Liver (tissue), 9 donors: Measurements from ENCODE around the gene PRAMEF15. TPM values are rescaled to one million over a fixed set of nuclear protein-coding genes. Genes with fewer than 3 reads are reported as not detected.
A peak's percentile ranks its signal among the peaks of the same experiment; 100 is the strongest.
"Not testable (repeated sequence)": the region's sequence is repeated elsewhere in the genome, so short reads cannot be mapped to it uniquely, and the experiment has no call there.

ENCODE experiments used
- DNase-seq: peaks from one replicate; pipeline ENCODE4 v3.0.0-alpha.2; 2017; ENCODE audit warnings: low spot score
- H3K27ac ChIP-seq, 2 donors: one replicate each; pipeline ENCODE4 v1.7.0; 2013; ENCODE audit warnings: inconsistent platforms in 2 of 2, low read length in 2 of 2, control low read depth in 1 of 2, low read depth in 1 of 2, mild to moderate bottlenecking in 1 of 2
- H3K27me3 ChIP-seq, 4 donors: one replicate each; pipeline versions ENCODE4 v1.6.1 to v1.7.0; 2013; ENCODE audit warnings: low read length in 3 of 4, inconsistent platforms in 1 of 4, mild to moderate bottlenecking in 1 of 4, moderate library complexity in 1 of 4; ENCODE audit not compliant: control insufficient read depth in 4 of 4, insufficient read depth in 4 of 4
- H3K36me3 ChIP-seq, 4 donors: one replicate each; pipeline versions ENCODE4 v1.6.1 to v1.7.0; 2013; ENCODE audit warnings: low read length in 3 of 4, mild to moderate bottlenecking in 3 of 4, low read depth in 1 of 4, moderate library complexity in 1 of 4; ENCODE audit not compliant: control insufficient read depth in 4 of 4, insufficient read depth in 3 of 4
- H3K4me1 ChIP-seq, 4 donors: one replicate each; pipeline versions ENCODE4 v1.6.1 to v1.7.0; 2013; ENCODE audit warnings: low read length in 3 of 4, mild to moderate bottlenecking in 3 of 4, moderate library complexity in 1 of 4; ENCODE audit not compliant: control insufficient read depth in 4 of 4, insufficient read depth in 4 of 4
- H3K4me3 ChIP-seq, 3 donors: one replicate each; pipeline versions ENCODE4 v1.6.1 to v1.7.0; 2013; ENCODE audit warnings: low read length in 3 of 3, control low read depth in 1 of 3, low read depth in 1 of 3, mild to moderate bottlenecking in 1 of 3
- H3K9ac ChIP-seq, 2 donors: one replicate each; pipeline ENCODE4 v1.7.0; 2013; ENCODE audit warnings: low read length in 2 of 2, mild to moderate bottlenecking in 2 of 2, moderate library complexity in 2 of 2, control low read depth in 1 of 2, low read depth in 1 of 2
- H3K9me3 ChIP-seq, 4 donors: one replicate each; pipeline versions ENCODE4 v1.6.1 to v1.7.0; 2013; ENCODE audit warnings: low read length in 3 of 4; ENCODE audit not compliant: control insufficient read depth in 4 of 4
- RXRA ChIP-seq, 2 donors: IDR thresholded peaks; 2 replicates each; pipeline ENCODE4 v1.6.1; 2017 to 2018; ENCODE audit warnings: antibody characterized with exemption in 2 of 2, mild to moderate bottlenecking in 1 of 2
- WGBS: extraction: QIAGEN DNeasy Blood & Tissue Kit; methylation state at CpG from one replicate; pipeline ENCODE4 v1.1.7; 2013; 5-methylcytosine and 5-hydroxymethylcytosine counted together
- polyA plus RNA-seq, 2 donors: library from polyadenylated mRNA; stranded (reverse) in 1 of 2; unstranded in 1 of 2; fragments of 200-250 nt in 1 of 2; fragments of >200 nt in 1 of 2; fragmentation: Nextera tagmentation in 1 of 2; extraction: Ambion mirVana in 1 of 2; gene quantifications; one replicate each; pipeline versions ENCODE4 v1.2.1 to v1.2.3, GENCODE V29; 2013 to 2015
- total RNA-seq, 2 donors: library from RNA; depleted of rRNA; stranded (reverse); fragments of >200 nt; gene quantifications; one replicate each; pipeline ENCODE4 v1.2.3, GENCODE V29; 2014
- donor health status: healthy.
- donor health status: healthy.
- donor health status: healthy.
- donor health status: healthy.
- donor health status: healthy.

The PRAMEF15 gene
- total and polyA plus RNA-seq, 4 donors = not detected

DNA sequence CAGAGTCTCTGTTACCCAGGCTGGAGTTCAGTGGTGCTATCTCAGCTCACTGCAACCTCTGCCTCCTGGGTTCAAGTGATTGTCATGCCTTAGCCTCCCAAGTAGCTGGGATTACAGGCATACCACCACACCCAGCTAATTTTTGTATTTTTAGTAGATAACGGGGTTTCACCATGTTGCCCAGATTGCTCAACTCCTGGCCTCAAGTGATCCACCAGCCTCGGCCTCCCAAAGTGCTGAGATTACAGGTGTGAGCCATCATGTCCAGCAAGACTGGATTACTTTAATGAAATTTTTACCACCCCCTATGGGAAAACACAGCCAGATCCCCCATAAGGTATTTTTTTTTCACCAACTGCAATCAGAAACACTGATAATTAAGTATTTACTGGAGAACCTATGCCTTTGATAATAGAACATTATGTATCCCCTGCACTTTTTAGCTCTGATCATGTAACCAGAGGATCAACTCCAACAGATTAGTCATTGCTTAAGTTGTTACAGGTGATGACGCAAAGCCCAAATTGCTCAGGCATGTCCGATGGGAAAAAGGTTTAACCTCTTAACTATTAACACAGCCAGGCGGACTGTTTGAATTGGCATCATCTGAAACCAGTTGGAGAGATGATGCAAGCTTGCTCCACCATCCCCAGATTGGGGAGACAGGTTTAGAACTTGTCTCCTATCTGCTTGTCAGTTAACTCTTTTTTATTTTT lies 18.0 kb upstream of the PRAMEF15 start:
- peak in 1 of 2 donors; percentile 13 for TF ChIP-seq RXRA (IDR thresholded peaks at IDR 0.05)
- H3K27me3 ChIP-seq, H3K36me3 ChIP-seq, H3K4me1 ChIP-seq, DNase-seq, H3K4me3 ChIP-seq, H3K9ac ChIP-seq, H3K27ac ChIP-seq, H3K9me3 ChIP-seq: not testable (repeated sequence)
- WGBS = 35% methylated on average over 3 of the region's 5 CpGs

DNA sequence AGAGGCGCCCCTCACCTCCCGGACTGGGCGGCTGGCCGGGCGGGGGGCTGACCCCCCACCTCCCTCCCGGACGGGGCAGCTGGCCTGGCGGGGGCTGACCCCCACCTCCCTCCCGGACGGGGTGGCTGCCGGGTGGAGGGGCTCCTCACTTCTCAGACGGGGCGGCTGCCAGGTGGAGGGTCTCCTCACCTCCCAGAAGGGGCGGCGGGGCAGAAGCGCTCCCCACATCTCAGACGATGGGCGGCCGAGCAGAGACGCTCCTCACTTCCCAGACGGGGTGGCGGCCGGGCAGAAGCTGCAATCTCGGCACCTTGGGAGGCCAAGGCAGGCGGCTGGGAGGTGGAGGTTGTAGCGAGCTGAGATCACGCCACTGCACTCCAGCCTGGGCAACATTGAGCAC lies 16.7 kb upstream of the PRAMEF15 start:
- H3K36me3 ChIP-seq, H3K9me3 ChIP-seq, H3K27me3 ChIP-seq, H3K4me1 ChIP-seq, H3K27ac ChIP-seq, H3K9ac ChIP-seq, DNase-seq, H3K4me3 ChIP-seq: not testable (repeated sequence)
- 97% methylated on average over 16 of the region's 27 CpGs for WGBS

DNA sequence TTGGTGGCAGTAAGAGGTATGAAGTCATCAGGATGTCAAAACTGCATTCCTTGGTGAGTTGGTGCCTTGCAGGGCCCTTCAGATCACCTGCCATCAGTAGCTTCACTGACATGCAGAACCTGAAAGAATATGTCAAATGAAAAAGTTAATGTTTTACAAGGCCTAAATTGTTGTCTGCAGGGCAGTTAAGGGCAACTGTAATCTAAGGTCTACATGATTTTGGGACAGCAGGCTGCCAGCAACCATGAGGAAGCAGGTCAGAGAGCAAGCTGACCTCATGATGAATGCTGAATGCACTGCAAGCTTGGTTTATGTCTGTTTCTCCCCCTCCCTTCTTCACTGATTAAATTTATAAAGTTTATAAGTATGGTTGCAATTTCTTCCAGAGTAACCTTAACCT lies 13.2 kb upstream of the PRAMEF15 start:
- H3K4me3 ChIP-seq, H3K4me1 ChIP-seq, H3K9ac ChIP-seq, H3K36me3 ChIP-seq, H3K9me3 ChIP-seq, DNase-seq, H3K27ac ChIP-seq, H3K27me3 ChIP-seq: not testable (repeated sequence)

DNA sequence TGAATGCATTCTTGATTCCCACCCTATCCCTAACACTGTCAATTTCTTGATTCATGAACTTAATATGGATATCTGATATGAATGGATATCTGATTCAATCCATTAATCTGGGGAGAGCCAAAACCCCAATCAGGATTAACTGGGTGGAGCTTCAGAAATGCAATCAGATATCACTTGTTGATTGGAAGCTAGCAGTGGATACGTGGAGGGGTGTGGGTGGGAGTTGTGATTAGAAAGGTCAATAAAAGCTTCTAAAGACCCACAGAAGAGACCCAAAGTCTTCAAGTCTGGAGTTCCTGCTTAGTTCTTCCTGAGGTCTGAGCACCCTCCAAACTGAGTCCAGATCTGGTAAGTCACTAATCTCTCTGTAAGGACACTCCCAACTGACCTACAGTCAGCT lies 12.1 kb upstream of the PRAMEF15 start, which contains the start of gene PRAMEF33:
Gene PRAMEF33 (plus strand): TSS at position 301 of the 400 bp plus-strand sequence. CDS start 2,416 bp downstream, outside the sequence.
- not testable (repeated sequence) for H3K36me3 ChIP-seq, H3K9ac ChIP-seq, DNase-seq, H3K4me1 ChIP-seq, H3K4me3 ChIP-seq, H3K27me3 ChIP-seq, H3K9me3 ChIP-seq, H3K27ac ChIP-seq
- WGBS = no CpG with 5 or more reads among the region's 1 CpG

DNA sequence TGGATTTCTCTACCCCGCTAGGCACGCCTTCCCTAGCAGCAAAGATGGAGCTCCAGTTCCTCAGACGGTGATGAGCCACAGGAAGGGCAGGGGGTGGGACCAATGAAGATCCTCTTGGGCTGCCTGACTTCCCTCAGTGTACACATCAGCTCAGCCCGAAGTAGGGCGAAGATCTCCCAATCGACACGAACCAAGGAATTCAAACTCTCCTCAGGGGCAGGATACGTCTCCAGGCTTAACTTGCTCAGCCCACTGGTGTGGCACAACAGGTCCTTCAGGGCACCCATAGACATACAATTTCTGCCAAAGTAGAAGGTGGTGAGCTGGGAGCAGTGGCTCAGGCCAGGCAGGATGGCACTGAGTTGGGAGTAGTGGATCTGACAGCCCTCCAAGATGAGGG lies 27.1 kb downstream of the PRAMEF15 start:
- not testable (repeated sequence) for H3K36me3 ChIP-seq, H3K9ac ChIP-seq, H3K4me1 ChIP-seq, H3K4me3 ChIP-seq, H3K9me3 ChIP-seq, H3K27me3 ChIP-seq, H3K27ac ChIP-seq, DNase-seq
- WGBS = 82% methylated on average over 8 of the region's 8 CpGs

DNA sequence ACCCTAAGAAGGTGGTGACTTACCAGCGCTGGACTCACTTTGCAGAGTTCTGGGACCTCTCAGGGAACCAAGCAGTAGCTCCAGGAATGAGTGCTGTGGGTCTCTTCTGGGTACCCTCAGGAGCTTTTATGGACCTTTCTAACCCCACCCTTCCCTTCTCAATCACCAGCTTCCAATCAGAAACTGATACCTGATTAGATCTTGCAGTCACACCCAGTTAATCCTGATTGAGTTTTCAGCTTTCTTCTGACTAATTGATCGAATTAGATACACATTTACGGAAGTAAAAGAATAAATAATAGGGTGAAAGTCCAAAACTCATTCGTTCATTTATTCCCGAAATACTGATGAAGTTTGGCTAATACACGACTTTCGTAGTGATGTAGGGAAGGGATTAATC lies 31.7 kb downstream of the PRAMEF15 start, which contains the start of gene PRAMEF14:
Gene PRAMEF14 (minus strand): TSS at position 101 of the 400 bp plus-strand sequence. CDS start 1,820 bp downstream, outside the sequence.
- H3K9ac ChIP-seq, H3K27ac ChIP-seq, H3K27me3 ChIP-seq, H3K9me3 ChIP-seq, H3K4me1 ChIP-seq, H3K36me3 ChIP-seq, H3K4me3 ChIP-seq, DNase-seq: not testable (repeated sequence)
- 68% methylated on average over 7 of the region's 7 CpGs for WGBS

DNA sequence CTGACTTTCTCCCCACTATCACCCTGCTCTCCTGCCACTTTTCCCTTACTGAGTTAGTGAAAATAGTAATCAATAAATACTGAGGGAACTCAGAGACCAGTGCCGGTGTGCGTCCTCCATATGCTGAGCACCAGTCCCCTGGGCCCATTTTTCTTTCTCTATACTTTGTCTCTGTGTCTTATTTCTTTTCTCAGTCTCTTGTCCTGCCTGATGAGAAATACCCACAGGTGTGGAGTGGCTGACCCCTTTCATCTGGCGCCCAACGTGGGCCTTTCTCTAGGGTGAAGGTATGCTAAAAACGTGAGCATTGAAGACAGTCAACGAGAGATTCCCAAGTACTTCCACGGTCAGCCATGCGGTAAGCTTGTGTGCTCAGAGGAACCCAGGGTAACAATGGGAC lies 38.1 kb downstream of the PRAMEF15 start:
- H3K4me3 ChIP-seq, H3K27ac ChIP-seq, H3K9me3 ChIP-seq, H3K27me3 ChIP-seq, DNase-seq, H3K9ac ChIP-seq, H3K36me3 ChIP-seq, H3K4me1 ChIP-seq: not testable (repeated sequence)
- 90% methylated on average over 8 of the region's 8 CpGs for WGBS
